ENCODE measurements around the gene NTN5. TPM values are rescaled to one million over a fixed set of nuclear protein-coding genes. Genes with fewer than 3 reads are reported as not detected.

The NTN5 gene
- total and polyA plus RNA-seq, 10 of the 15 experiments (the other 5 are each of a cell fraction or from before 2014, with no cell fraction given) = 0.07 to 0.22 TPM; not detected in 8

GRCh38 chr19:48617146-48617937 lies 55.5 kb downstream of the NTN5 start:
- no peak for TF ChIP-seq BMI1 (IDR thresholded peaks at IDR 0.05; ENCODE audit: borderline replicate concordance)
- TF ChIP-seq SP1 (IDR thresholded peaks at IDR 0.05; ENCODE audit: low read depth, low read length) = no peak
- TF ChIP-seq MEF2A (IDR thresholded peaks at IDR 0.05; ENCODE audit: insufficient read depth, low read depth, low read length) = no peak
- TF ChIP-seq NR2C1 (IDR thresholded peaks at IDR 0.05) = no peak
- TF ChIP-seq RAD21 (IDR thresholded peaks at IDR 0.05; ENCODE audit: insufficient read depth, low read depth, low read length) = no peak
- TF ChIP-seq GABPA (IDR thresholded peaks at IDR 0.05; ENCODE audit: low read depth) = no peak
- TF ChIP-seq PAX8 (IDR thresholded peaks at IDR 0.05) = no peak
- no peak for TF ChIP-seq SIX5 (IDR thresholded peaks at IDR 0.05; ENCODE audit: low read depth, low read length, severe bottlenecking)
- TF ChIP-seq ZZZ3 (IDR thresholded peaks at IDR 0.05; ENCODE audit: control insufficient read depth, insufficient read length, low read depth) = no peak
- TF ChIP-seq CBX5 (IDR thresholded peaks at IDR 0.05; ENCODE audit: low read depth) = no peak
- no peak for TF ChIP-seq ZBTB4 (CRISPR knock-in tag; IDR thresholded peaks at IDR 0.05)
- no peak for TF ChIP-seq HSF1 (IDR thresholded peaks at IDR 0.05; ENCODE audit: low read depth, low read length)
- Histone ChIP-seq H3K9ac (ENCODE audit: control insufficient read depth, insufficient read depth, low read length) (peak overlapping the region; percentile 99), H3K36me3 (ENCODE audit: control insufficient read depth in 2 of 2, insufficient read depth in 2 of 2, low read length in 1 of 2) (peaks cover 25 to 32% of the 10 kb centered on the region in 2 experiments), H3K4me3 (peak overlapping the region; percentile 93), H3K4me2 (ENCODE audit: control insufficient read depth, insufficient read depth) (peak overlapping the region; percentile 88), H3K27ac (ENCODE audit: control insufficient read depth, insufficient read depth) (peak overlapping the region; percentile 95), H3K9me3 (replicated peaks; ENCODE audit: control insufficient read depth, insufficient read depth, low read length) (no peaks in the 10 kb centered on the region), H2AFZ (ENCODE audit: control insufficient read depth, low read depth, low read length) (no peak overlapping the region), H3K27me3 (replicated peaks in 1 of 2; ENCODE audit: control insufficient read depth in 2 of 2, insufficient read depth in 2 of 2, low read length in 1 of 2) (no peaks in the 10 kb centered on the region), H3K4me1 (ENCODE audit: control insufficient read depth, insufficient read depth, low read length) (peaks cover 15% of the 10 kb centered on the region), H3K79me2 (ENCODE audit: control insufficient read depth, insufficient read depth, low read length) (peaks cover 48% of the 10 kb centered on the region), H4K20me1 (ENCODE audit: control insufficient read depth, insufficient read depth) (peaks cover 15% of the 10 kb centered on the region)
- ChIA-PET RAD21 (ENCODE audit: unreplicated experiment) (interaction anchor here (0.7 kb wide), 1 partner anchor 8 kb away, joined by 3 read pairs; no protein-coding TSS in a partner anchor), CTCF (interaction anchor here (1.6 to 1.8 kb wide), 3 partner anchors 9 to 226 kb away, joined by 5 to 8 read pairs (median 6); partner anchors contain the start of gene KDELR1), POLR2A (interaction anchor here (0.5 to 1.4 kb wide), 6 partner anchors 9 to 1133 kb away, joined by 3 to 5 read pairs (median 3); partner anchors contain the start of gene DBP), SMC1A (ENCODE audit: uncharacterized antibody, unreplicated experiment) (interaction anchor here (1.1 to 1.7 kb wide), 3 partner anchors 16 to 111 kb away, joined by 3 read pairs; no protein-coding TSS in a partner anchor)
- ATAC-seq (no peak), DNase-seq (ENCODE audit: low read depth, low spot score) (no peak), FAIRE-seq (no peak)
- 40% methylated on average over 18 of the region's 18 CpGs for WGBS (ENCODE audit: insufficient coverage, insufficient replicate concordance, low lambda C conversion rate, missing lambda C conversion rate)
- no TSS peak for BruUV-seq (replicated peaks)
- in situ Hi-C loops (cut with MboI) = no loop called here
- intact Hi-C loops (cut with micrococcal nuclease; ENCODE audit: unreplicated experiment) = no loop called here

All from GM12878 (cell line).